Measurements from ENCODE around the gene ARL11. TPM values are rescaled to one million over a fixed set of nuclear protein-coding genes. Genes with fewer than 3 reads are reported as not detected.

ARL11 gene
- total RNA-seq, 2 donors from 2014 or later = 0.24 to 0.49 TPM

DNA sequence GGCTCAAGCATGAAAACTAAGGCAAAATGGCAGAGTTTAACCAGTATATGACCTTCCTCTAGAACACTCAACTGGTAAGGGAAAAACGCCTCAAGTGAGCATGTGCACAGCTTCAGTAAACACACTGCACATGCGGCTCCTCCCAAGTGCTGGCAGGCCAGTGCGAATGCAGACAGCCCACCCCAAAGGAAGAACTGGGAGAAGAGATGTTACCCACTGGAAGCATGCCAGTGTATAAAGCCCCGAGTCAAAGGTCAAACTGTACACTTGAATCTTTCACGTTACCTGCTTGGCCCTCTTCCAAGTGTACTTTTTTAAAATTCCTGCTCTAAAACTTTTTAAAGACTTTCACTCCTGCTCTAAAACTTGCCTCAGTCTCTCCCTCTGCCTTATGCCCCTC lies 23.7 kb upstream of the ARL11 start:
- H3K4me3 ChIP-seq (ENCODE audit: low read length) = no peak overlapping the region
- H3K9ac ChIP-seq (ENCODE audit: extremely low read depth, low read length, poor library complexity, severe bottlenecking) = no peak overlapping the region
- Mint-ChIP-seq H3K27me3 (ENCODE audit: insufficient read depth) (no peaks in the 10 kb centered on the region), H3K36me3 (ENCODE audit: low read depth) (no peaks in the 10 kb centered on the region), H3K4me3 (no peak overlapping the region), H3K27ac (no peak overlapping the region), H3K4me1 (no peaks in the 10 kb centered on the region), H3K9me3 (no peaks in the 10 kb centered on the region)
- H3K9me3 ChIP-seq (ENCODE audit: control insufficient read depth, low read length) = no peaks in the 10 kb centered on the region
- no peaks in the 10 kb centered on the region for H3K36me3 ChIP-seq (ENCODE audit: control insufficient read depth, insufficient read depth, low read length)
- H3K27ac ChIP-seq (ENCODE audit: low read depth, low read length) = no peak overlapping the region
- H3K27me3 ChIP-seq (ENCODE audit: control insufficient read depth, insufficient read depth, low read length, poor library complexity, severe bottlenecking) = no peaks in the 10 kb centered on the region
- no peak for DNase-seq
- TF ChIP-seq, protein P1, sequence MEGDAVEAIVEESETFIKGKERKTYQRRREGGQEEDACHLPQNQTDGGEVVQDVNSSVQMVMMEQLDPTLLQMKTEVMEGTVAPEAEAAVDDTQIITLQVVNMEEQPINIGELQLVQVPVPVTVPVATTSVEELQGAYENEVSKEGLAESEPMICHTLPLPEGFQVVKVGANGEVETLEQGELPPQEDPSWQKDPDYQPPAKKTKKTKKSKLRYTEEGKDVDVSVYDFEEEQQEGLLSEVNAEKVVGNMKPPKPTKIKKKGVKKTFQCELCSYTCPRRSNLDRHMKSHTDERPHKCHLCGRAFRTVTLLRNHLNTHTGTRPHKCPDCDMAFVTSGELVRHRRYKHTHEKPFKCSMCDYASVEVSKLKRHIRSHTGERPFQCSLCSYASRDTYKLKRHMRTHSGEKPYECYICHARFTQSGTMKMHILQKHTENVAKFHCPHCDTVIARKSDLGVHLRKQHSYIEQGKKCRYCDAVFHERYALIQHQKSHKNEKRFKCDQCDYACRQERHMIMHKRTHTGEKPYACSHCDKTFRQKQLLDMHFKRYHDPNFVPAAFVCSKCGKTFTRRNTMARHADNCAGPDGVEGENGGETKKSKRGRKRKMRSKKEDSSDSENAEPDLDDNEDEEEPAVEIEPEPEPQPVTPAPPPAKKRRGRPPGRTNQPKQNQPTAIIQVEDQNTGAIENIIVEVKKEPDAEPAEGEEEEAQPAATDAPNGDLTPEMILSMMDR (conservative IDR thresholded peaks at IDR 0.05) = no peak
- WGBS, 2 experiments (ENCODE audit: insufficient coverage in 1 of 2, insufficient read length in 1 of 2) = 85 to 93% methylated on average over 5 of the region's 5 CpGs
- H3K4me1 ChIP-seq (ENCODE audit: control insufficient read depth, insufficient read depth, low read length) = no peaks in the 10 kb centered on the region

DNA sequence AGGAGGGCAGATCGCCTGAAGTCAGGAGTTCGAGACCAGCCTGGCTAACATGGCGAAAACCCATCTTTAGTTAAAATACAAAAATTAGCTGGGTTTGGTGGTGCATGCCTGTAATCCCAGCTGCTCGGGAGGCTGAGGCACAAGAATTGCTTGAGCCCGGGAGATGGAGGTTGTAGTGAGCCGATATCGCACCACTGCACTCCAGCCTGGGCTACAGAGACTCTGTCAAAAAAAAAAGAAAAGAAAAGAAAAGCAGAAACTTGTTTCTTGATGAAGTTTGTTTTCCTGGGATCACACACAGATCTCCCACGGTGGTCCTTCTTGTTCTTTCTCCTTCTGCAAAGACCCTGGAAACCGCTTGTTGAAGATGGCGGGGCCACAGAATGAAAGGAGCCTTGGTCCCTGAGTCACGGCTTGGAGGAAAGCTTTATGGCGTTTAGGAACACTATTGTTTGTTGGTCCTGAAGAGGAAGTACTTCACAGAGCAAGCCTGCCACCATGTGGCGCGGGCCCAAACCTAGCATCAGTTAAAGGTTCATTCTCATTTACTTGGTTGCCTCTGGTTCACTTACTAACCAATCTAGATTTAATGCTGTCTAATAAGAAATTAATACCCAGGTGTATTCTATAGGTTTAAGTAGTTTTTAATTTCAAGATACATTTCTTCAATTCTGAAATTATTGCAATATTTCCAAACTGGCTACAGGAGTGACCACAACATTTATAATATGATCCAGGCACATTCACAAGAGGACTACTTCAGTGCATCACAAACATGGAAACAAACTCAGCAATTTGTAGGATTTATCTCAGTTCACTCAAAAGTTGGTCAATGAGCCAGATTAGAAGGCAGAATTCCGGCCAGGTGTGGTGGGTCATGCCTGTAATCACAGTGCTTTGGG lies 21.3 kb upstream of the ARL11 start:
- WGBS, 2 experiments (ENCODE audit: insufficient coverage in 1 of 2, insufficient read length in 1 of 2) = 49 to 81% methylated on average over 4 to 15 of the region's 15 CpGs
- Mint-ChIP-seq H3K4me3 (no peak overlapping the region), H3K27me3 (ENCODE audit: insufficient read depth) (no peaks in the 10 kb centered on the region), H3K36me3 (ENCODE audit: low read depth) (no peaks in the 10 kb centered on the region), H3K4me1 (no peaks in the 10 kb centered on the region), H3K9me3 (no peaks in the 10 kb centered on the region), H3K27ac (no peak overlapping the region)
- Histone ChIP-seq H3K9ac (ENCODE audit: extremely low read depth, low read length, poor library complexity, severe bottlenecking) (no peak overlapping the region), H3K36me3 (ENCODE audit: control insufficient read depth, insufficient read depth, low read length) (no peaks in the 10 kb centered on the region), H3K27me3 (ENCODE audit: control insufficient read depth, insufficient read depth, low read length, poor library complexity, severe bottlenecking) (no peaks in the 10 kb centered on the region), H3K9me3 (ENCODE audit: control insufficient read depth, low read length) (no peaks in the 10 kb centered on the region), H3K4me3 (ENCODE audit: low read length) (no peak overlapping the region), H3K27ac (ENCODE audit: low read depth, low read length) (no peak overlapping the region), H3K4me1 (ENCODE audit: control insufficient read depth, insufficient read depth, low read length) (no peaks in the 10 kb centered on the region)
- peak; percentile 91 for DNase-seq
- TF ChIP-seq, protein P1 (conservative IDR thresholded peaks at IDR 0.05) = peak; percentile 92

DNA sequence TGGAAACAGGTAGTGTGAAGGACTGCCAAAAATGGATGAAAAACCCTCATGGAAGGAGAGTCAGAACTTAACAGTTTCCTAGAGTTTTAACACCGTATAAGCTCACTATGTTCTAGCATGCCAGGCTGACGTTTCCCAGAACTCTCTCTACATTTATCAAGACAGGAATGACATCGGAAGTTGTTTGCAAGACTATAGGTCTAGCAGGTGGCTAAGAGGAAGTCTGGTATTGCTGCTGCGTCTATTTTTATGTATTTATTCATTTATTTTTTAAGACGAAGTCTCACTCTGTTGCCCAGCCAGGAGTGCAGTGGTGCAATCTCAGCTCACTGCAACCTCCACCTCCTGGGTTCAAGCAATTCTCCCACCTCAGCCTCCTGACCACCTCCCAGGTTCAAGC lies 20.5 kb upstream of the ARL11 start:
- 89 to 95% methylated on average over 3 to 5 of the region's 5 CpGs for WGBS, 2 experiments (ENCODE audit: insufficient coverage in 1 of 2, insufficient read length in 1 of 2)

More for the DNA sequence above, 20.5 kb upstream of the ARL11 start:
- TF ChIP-seq, protein P1 (conservative IDR thresholded peaks at IDR 0.05) = no peak
- Histone ChIP-seq H3K27me3 (ENCODE audit: control insufficient read depth, insufficient read depth, low read length, poor library complexity, severe bottlenecking) (no peaks in the 10 kb centered on the region), H3K4me1 (ENCODE audit: control insufficient read depth, insufficient read depth, low read length) (no peaks in the 10 kb centered on the region), H3K9me3 (ENCODE audit: control insufficient read depth, low read length) (no peaks in the 10 kb centered on the region), H3K4me3 (ENCODE audit: low read length) (no peak overlapping the region), H3K36me3 (ENCODE audit: control insufficient read depth, insufficient read depth, low read length) (no peaks in the 10 kb centered on the region), H3K27ac (ENCODE audit: low read depth, low read length) (no peak overlapping the region), H3K9ac (ENCODE audit: extremely low read depth, low read length, poor library complexity, severe bottlenecking) (no peak overlapping the region)
- Mint-ChIP-seq H3K27ac (no peak overlapping the region), H3K4me3 (no peak overlapping the region), H3K27me3 (ENCODE audit: insufficient read depth) (no peaks in the 10 kb centered on the region), H3K9me3 (no peaks in the 10 kb centered on the region), H3K4me1 (no peaks in the 10 kb centered on the region), H3K36me3 (ENCODE audit: low read depth) (no peaks in the 10 kb centered on the region)
- no peak for DNase-seq
